ENCODE data around the gene NPHP4.
A peak's percentile ranks its signal among the peaks of the same experiment; 100 is the strongest.

Gene NPHP4

DNA sequence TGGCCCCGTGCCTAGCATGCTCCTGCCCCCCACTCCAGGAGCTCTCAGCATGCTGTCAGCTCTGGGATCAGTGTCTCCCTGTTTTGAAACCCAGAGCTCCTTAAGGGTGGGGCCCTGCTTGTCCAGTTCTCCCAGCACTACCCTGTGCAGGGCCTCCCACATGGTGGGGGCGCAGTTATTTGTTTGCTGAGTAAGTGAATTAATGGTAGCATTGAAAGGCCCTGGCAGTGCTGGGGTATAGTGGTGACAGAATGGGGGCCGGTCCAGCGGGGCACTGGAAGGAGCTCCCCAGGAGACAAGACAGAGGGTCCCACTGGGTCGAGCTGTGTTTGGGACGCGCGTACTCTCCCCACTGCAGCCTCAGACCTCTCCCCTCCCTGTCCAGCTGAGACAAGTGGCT, 99.9 kb downstream of the NPHP4 start:
- TF ChIP-seq JUND (IDR thresholded peaks at IDR 0.05; ENCODE audit: low read depth) = no peak

GRCh38 chr1:5891736-5892135, 100.5 kb downstream of the NPHP4 start:
- DNase-seq (ENCODE audit: low read depth in 1 of 2, low spot score in 1 of 2) = no peak
- in situ Hi-C loops (cut with HindIII; ENCODE audit: low pct_unique_long_range_greater_than_20kb, low sequenced_read_pairs) = no loop called here
- no peak for TF ChIP-seq JUND (IDR thresholded peaks at IDR 0.05; ENCODE audit: low read depth)

More for the DNA sequence above, 99.9 kb downstream of the NPHP4 start:
- in situ Hi-C loops (cut with HindIII; ENCODE audit: low pct_unique_long_range_greater_than_20kb, low sequenced_read_pairs) = no loop called here
- DNase-seq (ENCODE audit: low read depth in 1 of 2, low spot score in 1 of 2) = no peak

DNA sequence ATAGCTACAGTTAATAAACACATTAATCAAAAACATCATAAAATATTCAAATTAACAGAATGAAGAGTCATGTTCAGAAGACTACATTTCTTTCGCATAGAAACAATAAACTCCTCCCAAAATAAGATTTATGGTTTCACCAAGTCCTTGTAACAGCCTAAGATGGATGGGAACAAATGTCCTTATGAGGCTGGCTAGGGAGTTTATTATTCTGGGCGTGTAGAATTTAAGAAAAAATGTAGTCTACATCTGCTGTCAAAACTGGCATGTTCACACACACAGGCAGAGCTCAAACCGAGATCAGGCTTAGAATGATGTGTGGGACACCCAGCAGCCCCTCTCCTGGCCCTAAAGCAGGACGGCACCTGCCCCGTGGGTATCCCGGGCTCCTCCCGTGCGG, 101.1 kb downstream of the NPHP4 start:
- in situ Hi-C loops (cut with HindIII; ENCODE audit: low pct_unique_long_range_greater_than_20kb, low sequenced_read_pairs) = no loop called here
- TF ChIP-seq JUND (IDR thresholded peaks at IDR 0.05; ENCODE audit: low read depth) = no peak
- DNase-seq (ENCODE audit: low read depth in 1 of 2, low spot score in 1 of 2) = no peak

DNA sequence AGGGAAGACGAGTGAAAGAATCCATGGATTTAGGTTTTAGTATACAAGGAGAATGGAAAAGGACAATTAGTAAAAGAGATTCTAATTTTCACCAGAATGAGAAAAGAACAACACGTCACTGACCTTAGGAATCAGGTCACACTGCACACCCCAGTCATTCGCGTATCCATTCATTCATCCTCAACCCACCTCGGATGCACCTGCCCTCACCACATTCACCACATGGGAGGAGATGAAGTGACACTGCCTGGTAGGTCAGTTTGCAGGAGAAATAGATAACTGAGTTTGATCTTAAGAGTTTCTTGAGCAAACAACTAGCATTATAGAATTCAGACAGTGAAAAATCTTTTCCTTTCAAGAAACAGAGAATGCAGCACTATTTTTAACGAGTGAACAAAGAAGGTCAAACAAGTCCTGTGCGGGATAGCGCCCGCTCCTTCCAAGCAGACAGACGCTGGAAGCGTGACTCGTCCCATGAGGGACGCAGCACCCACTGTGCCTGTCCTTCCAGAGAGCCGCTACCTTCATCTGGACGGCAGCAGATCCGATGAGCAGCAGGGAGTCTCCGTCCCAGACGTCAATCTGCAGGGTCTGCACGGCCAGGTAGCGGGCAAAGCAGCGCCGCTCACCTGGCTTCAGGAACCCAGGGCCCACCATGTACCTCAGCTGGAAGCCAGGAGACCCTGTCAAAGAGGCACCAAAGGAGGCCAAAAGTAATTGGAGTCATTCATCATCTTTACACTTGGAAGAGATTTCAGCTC, 101.7 kb downstream of the NPHP4 start:
- no peak for TF ChIP-seq JUND (IDR thresholded peaks at IDR 0.05; ENCODE audit: low read depth)
- in situ Hi-C loops (cut with HindIII; ENCODE audit: low pct_unique_long_range_greater_than_20kb, low sequenced_read_pairs) = no loop called here
- no peak for DNase-seq (ENCODE audit: low read depth in 1 of 2, low spot score in 1 of 2)

DNA sequence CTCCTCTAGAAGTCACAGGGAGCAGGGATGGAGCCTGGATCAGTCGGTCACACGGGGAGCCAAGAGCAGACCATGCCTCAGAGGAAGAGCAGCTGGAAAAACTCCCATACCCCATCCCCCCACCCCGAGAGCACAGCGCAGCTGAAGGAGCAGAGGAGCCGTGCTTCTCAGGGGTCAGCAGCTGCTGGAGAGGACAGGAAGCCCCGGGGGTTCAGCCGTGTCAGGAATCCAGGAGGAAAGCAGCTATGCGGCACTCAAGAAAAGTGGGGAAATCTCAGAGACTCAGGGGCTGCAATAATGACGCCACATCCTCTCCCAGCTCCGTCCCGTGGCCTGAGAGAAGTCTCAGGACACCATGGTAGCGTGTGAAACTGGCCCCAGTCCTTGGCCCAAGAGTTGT, 102.3 kb downstream of the NPHP4 start:
- in situ Hi-C loops (cut with HindIII; ENCODE audit: low pct_unique_long_range_greater_than_20kb, low sequenced_read_pairs) = no loop called here

DNA sequence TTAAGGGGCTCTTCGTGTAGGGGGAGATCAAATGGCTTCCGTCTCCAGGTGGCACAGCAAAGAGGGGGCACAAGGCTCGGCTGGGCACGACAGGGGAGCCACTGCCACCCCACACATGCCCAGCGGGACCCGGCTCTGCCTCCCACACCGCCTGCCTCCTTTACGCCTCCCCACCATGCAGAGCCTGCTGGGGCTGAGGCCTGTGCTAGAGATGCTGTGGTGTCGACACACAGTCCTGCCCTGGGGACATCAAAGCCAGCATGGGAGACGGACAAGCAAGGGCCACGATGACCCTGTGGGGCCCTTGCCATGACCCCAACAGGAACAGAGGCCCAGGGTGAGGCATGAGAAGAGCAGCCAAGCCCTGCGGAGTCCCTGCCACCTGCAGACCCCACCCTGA, 102.8 kb downstream of the NPHP4 start:
- DNase-seq (ENCODE audit: low read depth in 1 of 2, low spot score in 1 of 2) = no peak
- TF ChIP-seq JUND (IDR thresholded peaks at IDR 0.05; ENCODE audit: low read depth) = no peak
- in situ Hi-C loops (cut with HindIII; ENCODE audit: low pct_unique_long_range_greater_than_20kb, low sequenced_read_pairs) = no loop called here

More for the DNA sequence above, 102.3 kb downstream of the NPHP4 start:
- no peak for DNase-seq (ENCODE audit: low read depth in 1 of 2, low spot score in 1 of 2)
- TF ChIP-seq JUND (IDR thresholded peaks at IDR 0.05; ENCODE audit: low read depth) = no peak

- in situ Hi-C loops (cut with HindIII; ENCODE audit: low pct_unique_long_range_greater_than_20kb, low sequenced_read_pairs) = no loop called here
- peak in 1 of 2 experiments; percentile 2 for DNase-seq (ENCODE audit: low read depth in 1 of 2, low spot score in 1 of 2)
- TF ChIP-seq JUND (IDR thresholded peaks at IDR 0.05; ENCODE audit: low read depth) = no peak
Measured at GRCh38 chr1:5888606-5889211, 103.5 kb downstream of the NPHP4 start.

DNA sequence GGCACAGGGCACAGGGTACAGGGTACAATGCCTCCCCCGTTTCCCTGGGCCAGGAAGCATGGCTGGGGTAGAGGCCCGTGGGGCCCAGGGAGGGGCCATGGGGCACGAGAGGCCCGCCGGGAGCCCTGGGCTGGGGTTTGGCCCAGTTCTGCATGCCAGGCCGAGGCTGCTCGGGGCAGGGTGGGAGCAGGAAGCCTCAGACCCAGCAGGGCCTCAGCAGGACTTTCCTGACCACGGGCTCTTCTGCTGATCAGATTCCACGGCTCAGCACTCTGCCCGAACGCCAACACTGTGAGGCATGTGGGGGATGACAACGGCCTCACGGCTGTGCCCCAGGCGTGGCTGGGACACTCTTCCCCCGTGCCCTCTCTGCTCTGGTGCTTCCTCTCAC, 104.3 kb downstream of the NPHP4 start:
- in situ Hi-C loops (cut with HindIII; ENCODE audit: low pct_unique_long_range_greater_than_20kb, low sequenced_read_pairs) = no loop called here

DNA sequence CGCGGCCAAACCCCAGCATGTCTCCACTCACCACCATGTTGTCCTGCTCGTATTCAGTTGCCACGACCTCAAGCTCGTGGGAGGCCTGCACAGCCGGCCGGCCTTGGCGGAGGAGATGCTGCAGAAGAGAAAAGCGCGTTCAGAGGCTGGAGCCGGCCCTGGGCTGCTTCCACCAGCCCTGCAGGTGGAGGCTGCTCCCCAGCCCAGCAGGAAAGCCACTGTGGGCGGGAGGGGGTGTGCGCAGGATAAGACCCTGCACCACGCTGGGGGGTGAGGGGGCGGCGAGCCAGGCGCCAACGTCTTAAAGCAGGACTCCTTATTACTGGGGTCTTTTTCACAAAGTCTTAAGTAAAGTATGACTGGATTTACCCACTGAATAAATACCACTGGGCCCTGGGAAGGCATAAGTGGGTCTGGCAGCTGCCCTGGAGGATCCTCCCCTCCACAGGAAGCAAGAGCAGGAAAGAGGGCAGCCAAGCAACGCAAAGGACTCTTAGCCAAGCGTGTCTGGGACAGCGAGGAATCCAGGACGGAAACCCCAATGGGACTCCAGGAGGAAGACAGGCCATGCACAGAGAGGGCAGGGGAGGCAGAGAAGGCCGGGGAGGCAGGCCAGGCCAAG, 104.8 kb downstream of the NPHP4 start:
- in situ Hi-C loops (cut with HindIII; ENCODE audit: low pct_unique_long_range_greater_than_20kb, low sequenced_read_pairs) = no loop called here
- no peak for TF ChIP-seq JUND (IDR thresholded peaks at IDR 0.05; ENCODE audit: low read depth)

More for the DNA sequence above, 104.3 kb downstream of the NPHP4 start:
- DNase-seq (ENCODE audit: low read depth in 1 of 2, low spot score in 1 of 2) = no peak
- no peak for TF ChIP-seq JUND (IDR thresholded peaks at IDR 0.05; ENCODE audit: low read depth)

GRCh38 chr1:5886541-5887348, 105.5 kb downstream of the NPHP4 start:
- in situ Hi-C loops (cut with HindIII; ENCODE audit: low pct_unique_long_range_greater_than_20kb, low sequenced_read_pairs) = no loop called here
- DNase-seq (ENCODE audit: low read depth in 1 of 2, low spot score in 1 of 2) = no peak
- TF ChIP-seq JUND (IDR thresholded peaks at IDR 0.05; ENCODE audit: low read depth) = no peak

More for the DNA sequence above, 104.8 kb downstream of the NPHP4 start:
- DNase-seq (ENCODE audit: low read depth in 1 of 2, low spot score in 1 of 2) = no peak

DNA sequence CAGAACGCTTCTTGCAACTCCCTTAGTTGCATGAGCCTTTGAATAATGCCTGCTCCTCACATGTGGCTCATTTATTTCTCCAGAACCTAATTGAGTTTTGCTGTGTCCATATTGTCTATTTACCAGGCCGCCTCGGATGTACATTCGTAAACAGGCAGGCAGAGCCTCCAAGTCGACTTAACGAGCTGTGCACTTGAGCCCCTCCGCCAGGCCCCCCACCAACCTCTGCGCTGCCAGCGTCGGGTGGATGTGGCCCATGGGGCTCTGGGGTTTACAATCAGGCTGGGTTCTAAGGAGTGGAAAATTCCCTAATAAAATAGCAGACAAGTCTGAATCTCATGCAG, 106.1 kb downstream of the NPHP4 start:
- in situ Hi-C loops (cut with HindIII; ENCODE audit: low pct_unique_long_range_greater_than_20kb, low sequenced_read_pairs) = no loop called here
- TF ChIP-seq JUND (IDR thresholded peaks at IDR 0.05; ENCODE audit: low read depth) = no peak
- DNase-seq (ENCODE audit: low read depth in 1 of 2, low spot score in 1 of 2) = no peak

DNA sequence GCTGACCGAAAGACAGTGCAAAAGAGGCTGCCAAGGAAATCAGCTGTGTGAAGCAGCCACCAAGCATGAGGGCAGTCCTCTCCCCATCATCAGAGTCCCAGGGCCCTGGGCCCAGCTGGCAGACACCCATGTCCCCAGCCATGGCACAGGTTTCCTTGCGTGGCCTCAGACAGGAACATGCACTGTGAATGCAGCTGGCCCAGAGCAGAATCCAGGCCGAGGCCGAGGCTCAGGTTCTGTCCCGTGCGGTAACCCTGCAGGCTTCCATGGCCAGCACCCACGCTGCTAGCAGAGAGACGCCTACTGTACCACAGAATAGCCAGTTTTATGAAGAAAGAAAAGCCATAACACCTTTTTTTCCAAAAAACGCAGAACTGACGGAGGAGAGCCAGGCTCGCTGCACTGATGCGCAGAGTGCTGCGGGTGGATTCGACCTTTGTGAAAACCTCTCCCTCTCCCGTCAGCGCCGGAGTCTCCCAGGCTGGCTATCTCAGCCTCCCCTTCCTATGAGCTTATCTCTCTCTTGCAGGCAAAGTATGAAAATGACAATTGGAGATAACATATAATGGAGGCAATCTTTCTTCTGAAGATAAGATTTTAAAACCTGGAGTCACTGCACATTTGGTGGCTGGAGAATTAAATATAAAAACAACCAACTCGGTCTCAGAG, 106.6 kb downstream of the NPHP4 start:
- in situ Hi-C loops (cut with HindIII; ENCODE audit: low pct_unique_long_range_greater_than_20kb, low sequenced_read_pairs) = no loop called here
- TF ChIP-seq JUND (IDR thresholded peaks at IDR 0.05; ENCODE audit: low read depth) = no peak
- DNase-seq (ENCODE audit: low read depth in 1 of 2, low spot score in 1 of 2) = no peak

All from T47D (cell line).